ENCODE data around the gene HECW1. TPM values are rescaled to one million over a fixed set of nuclear protein-coding genes. Genes with fewer than 3 reads are reported as not detected.

HECW1 gene
- total RNA-seq, 1 experiment from 2014 or later: 36.2 TPM

- peak; percentile 22 for DNase-seq (ENCODE audit: low spot score)
These were observed 634 bp downstream of the HECW1 start for GRCh38 chr7:43112941-43113621.

DNA sequence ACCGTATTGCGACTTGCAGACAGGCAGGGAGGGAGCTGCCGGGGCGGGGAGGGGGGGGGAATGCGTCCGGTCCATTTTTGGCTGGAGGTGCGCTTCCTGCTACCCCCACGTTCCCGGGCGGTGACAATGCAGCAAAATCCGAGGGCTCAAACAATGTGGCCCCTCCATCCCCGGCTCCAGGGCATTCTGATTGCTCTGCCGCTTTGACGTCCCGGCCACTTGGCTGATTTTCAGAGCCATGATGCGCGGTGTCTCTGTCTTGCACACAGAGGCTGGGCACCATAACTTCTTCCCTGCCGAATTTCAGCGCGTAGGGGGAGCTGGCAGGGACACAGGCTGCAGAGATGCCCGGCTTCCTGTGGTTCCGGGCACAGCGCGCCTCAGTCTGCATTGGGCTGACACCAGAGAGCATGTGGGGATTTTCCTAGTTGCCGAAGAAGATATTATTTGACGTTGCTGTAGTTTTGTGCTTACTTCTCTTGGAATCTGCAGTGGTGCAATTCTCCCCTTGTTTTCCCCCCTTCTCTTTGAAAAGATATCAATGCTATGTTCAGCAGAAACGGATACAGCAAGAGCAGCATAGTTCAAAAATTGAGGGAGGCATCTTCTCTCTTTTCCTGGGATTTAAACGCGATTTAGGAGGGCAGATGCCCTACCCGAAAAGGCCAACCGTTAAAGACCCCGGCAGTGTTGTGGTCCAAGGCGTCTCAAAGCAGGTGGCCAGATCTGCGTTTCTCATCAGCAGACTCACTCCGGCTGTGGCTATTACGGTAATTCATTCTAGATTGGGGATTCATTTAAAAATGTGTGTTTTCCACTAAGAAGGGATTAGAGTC is 1.4 kb downstream of the HECW1 start:
- DNase-seq (ENCODE audit: low spot score): peak; percentile 14

DNA sequence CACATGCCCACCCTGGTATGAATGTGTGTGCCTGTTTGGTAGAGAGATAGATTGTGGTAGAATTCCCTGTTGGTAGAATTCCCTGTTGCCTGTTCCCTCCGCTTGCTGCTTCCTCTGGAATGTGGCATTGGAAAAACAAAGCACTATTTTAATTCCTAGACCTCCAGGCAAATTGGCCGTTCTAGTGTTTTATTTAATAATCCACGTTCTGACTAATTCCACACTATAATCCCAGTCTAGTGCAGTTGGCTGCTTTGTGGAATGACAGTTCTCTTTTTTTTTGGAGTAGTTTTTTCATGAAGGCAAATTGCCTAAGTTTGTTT is 2.0 kb downstream of the HECW1 start:
- DNase-seq (ENCODE audit: low spot score): no peak

DNA sequence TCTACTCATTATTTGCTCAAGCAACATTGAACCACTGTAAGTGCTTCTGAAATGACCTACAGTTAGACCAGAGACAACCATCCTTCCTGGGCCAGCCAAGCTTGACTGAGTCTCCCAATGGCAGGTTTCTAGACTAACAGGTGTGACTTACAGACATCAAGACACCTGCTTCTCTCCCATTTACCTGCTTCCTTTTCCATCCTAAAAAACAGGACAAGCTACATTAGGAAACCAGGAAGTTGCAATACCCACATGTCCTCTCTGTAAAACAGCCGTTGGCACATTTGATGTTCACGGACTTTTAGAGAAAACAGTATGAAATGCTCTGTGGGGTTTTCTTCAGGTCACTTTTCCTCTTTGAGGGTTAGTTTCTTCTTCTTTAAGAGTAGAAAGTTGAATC is 4.0 kb downstream of the HECW1 start:
- no peak for DNase-seq (ENCODE audit: low spot score)

GRCh38 chr7:43117095-43117494 is 4.6 kb downstream of the HECW1 start:
- no peak for DNase-seq (ENCODE audit: low spot score)

GRCh38 chr7:43117861-43118260 is 5.4 kb downstream of the HECW1 start:
- no peak for DNase-seq (ENCODE audit: low spot score)

GRCh38 chr7:43118313-43118712 is 5.9 kb downstream of the HECW1 start:
- DNase-seq (ENCODE audit: low spot score): no peak

GRCh38 chr7:43119371-43120075 is 7.1 kb downstream of the HECW1 start:
- peak; percentile 80 for DNase-seq (ENCODE audit: low spot score)

DNA sequence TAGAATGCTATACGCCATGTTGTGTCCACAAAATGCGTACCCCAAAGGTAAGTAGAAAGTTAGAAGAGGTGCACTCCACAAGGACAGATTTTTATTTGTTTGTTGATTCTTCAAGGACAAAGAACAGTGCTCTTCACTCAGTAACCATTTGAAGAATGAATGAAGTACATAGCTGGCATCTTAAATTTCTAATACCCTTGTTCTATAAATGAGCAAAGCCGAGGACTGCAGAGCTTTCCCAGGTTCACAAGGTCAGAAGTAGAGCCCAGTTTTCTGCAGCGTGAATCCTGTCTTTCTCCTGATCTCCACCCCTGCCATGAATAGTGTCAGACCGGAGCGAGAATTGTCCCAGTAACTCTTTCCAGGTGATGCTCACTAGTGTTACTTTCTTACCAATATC is 9.5 kb downstream of the HECW1 start:
- DNase-seq (ENCODE audit: low spot score): no peak

DNA sequence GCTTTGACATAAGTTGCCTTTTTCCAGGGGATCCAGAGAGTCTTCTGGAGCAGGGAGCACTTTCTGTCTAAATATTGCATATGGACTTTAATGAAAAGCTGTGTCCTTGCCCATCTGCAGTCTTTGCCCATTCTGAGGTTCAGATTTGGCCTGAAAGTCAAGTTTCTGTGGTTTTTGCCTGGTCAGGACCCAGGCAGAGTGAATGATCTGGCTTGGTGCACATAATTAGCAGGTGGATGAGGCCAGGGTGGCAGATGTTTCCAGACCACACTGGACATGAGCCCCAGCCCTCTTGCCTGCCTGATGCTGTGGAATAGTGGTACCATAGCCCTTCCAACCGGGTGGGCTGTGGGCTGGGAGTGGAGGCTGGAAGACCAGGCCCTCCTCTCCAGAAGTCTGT is 11.0 kb downstream of the HECW1 start:
- DNase-seq (ENCODE audit: low spot score): no peak

- DNase-seq (ENCODE audit: low spot score): no peak
These were observed 11.9 kb downstream of the HECW1 start for GRCh38 chr7:43124388-43124787.

DNA sequence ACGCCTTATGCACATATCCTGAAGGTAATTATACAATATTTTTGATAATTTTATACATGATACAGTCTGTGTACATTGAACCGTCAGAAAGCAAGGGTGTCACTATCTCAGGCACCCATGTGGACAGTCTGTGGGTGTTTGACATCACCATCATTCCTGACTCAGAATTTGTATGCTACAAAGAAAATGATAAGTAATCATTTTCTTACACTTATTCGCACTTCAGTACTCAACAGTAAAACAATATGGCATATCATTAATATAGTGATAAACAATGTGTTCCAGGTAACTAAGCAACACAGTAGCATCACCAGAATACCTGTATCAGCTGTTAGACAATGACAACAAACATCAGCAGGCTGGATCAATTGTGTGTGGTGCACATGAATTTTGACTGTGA is 17.9 kb downstream of the HECW1 start:
- no peak for DNase-seq (ENCODE audit: low spot score)

DNA sequence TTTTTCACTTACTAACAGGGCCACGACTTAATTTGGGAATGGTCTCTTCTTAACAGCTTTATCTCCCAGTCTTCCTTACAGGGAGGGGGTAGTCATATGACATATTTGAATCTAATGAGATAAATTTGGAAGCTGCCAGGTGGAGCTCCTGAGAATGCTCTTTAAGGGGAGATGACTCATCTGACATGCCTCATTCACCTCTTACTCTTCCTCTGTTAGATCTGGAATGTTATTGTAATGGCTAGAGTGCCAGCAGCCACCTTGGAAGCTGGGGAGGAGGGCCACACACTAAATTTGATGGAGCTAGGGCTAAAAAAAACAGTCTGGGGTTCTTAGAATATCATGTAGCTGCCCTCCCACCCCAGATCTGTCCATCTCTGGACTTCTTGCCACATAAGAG is 22.7 kb downstream of the HECW1 start:
- DNase-seq (ENCODE audit: low spot score): peak; percentile 74

DNA sequence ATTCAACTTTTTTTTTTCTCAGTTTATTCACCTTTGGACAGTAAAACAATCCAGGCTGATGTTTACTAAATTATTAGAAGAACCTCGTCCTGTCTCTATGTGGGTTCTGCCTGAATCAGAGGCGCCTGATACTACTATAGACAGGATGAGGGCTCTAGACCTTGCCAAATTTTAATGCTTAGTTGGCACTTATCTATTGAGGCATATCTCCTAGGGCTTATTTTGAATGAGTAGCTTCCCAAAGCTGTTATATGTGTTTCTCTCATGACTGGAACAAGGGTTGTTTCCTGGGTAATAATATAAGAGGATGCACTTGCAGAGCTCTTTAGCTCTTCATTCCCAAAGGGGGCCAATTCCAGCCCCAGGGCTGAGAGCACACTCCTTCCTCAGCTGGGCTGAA is 23.6 kb downstream of the HECW1 start:
- peak; percentile 13 for DNase-seq (ENCODE audit: low spot score)

DNA sequence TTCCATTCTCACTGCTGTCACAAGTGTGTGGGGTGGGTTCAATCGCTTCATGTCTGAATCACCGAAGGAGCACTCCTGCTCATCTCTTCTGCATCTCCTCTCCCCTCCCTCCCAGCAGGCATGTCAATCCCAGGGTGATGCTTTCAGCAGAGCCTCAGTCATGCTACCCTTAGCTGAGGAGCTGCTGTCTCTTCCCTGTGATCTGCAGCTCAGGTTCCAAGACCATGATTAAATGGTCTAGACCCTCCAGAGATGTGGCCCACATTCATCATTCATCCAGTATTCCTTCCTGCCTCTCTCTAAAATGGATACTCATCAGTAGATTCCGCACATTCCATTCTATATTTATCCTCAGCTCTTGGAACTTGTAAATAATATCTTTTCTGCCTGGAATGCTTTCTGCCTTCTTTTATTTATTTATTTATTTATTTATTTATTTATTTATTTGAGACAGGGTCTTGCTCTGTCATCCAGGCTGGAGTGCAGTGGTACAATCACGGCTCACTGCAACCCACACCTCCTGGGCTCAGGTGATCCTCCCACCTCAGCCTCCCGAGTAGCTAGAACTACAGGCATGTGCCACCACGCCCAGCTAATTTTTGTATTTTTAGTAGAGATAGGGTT is 24.8 kb downstream of the HECW1 start:
- peak; percentile 76 for DNase-seq (ENCODE audit: low spot score)

DNA sequence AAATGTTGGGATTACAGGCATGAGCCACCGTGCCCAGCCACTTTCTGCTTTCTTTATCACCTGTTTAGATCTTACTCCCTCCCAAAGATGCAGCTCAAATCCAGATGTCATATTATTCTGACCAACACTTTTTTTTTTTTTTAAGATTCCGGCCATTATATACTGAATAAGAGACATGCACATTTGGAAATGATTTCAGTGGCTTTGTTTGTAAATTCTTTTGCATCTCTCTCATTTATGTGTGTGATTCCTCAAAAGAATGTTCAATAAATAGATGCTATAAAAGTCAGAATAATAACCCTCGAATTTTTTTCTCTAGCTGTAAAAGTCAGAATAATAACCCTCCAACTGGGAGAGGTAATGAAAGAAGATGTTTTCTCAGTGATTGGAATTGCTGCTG is 25.4 kb downstream of the HECW1 start:
- peak; percentile 17 for DNase-seq (ENCODE audit: low spot score)

DNA sequence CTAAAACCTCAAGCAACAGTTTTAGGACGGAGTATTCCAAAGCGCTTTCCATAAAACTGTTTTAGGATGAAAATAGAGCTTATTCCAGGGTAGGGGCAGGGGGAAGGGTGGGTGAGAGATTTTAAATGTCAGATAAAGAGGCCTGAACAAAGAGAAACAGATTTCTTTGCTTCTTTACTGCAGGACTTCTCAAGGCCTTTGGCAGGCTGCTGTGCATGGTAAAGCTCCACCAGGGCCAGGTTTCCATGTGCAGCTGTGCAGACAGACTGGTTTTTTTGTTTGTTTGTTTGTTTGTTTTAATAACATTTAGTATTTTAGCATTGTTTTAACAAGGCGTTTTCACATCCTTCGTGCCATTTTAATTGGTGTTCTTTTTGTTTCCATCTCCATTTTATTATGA is 26.3 kb downstream of the HECW1 start:
- DNase-seq (ENCODE audit: low spot score): no peak

- peak; percentile 78 for DNase-seq (ENCODE audit: low spot score)
These were observed 26.7 kb downstream of the HECW1 start for GRCh38 chr7:43139137-43139536.

- no peak for DNase-seq (ENCODE audit: low spot score)
These were observed 27.7 kb downstream of the HECW1 start for GRCh38 chr7:43140186-43140585.

GRCh38 chr7:43141091-43141490 is 28.6 kb downstream of the HECW1 start:
- DNase-seq (ENCODE audit: low spot score): peak; percentile 25

DNA sequence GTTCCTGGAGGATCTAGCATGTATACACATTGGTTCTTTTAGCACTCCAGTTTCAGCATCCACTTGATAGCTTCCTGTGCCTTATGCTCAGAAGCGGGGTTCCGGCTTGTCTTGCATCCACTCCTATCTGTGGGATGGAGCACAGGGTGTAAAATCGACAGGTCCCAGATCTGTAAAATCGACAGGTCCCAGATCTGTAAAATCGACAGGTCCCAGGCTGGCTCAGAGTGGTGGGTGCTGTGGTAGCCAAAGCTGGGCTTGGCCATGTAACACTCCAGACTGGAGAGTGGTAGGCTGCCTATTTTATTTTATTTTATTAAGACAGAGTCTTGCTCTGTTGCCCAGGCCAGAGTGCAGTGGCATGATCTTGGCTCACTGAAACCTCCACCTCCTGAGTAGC is 30.3 kb downstream of the HECW1 start:
- DNase-seq (ENCODE audit: low spot score): no peak

GRCh38 chr7:43143918-43144589 is 31.6 kb downstream of the HECW1 start:
- DNase-seq (ENCODE audit: low spot score): peak; percentile 31
